Measurements from ENCODE around the gene C1orf74.

DNA sequence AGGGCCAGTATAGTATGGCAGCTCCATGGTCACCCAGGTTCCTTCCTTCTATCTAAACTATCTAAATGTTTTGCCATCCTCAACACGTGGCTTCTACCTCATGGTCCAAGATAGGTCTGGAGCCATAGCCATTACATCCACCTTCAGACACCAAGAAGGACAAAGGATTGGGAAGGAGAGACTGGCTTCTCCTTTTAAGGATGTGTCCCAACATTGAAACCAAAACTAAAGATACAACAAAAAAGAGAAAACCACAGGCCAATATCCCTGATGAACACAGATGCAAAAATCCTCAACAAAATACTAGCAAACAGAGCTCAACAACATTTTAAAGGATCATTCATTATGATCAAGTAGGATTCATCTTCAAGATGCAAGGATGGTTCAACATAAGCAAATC, 54.9 kb downstream of the C1orf74 start:
- TF ChIP-seq, protein P1, sequence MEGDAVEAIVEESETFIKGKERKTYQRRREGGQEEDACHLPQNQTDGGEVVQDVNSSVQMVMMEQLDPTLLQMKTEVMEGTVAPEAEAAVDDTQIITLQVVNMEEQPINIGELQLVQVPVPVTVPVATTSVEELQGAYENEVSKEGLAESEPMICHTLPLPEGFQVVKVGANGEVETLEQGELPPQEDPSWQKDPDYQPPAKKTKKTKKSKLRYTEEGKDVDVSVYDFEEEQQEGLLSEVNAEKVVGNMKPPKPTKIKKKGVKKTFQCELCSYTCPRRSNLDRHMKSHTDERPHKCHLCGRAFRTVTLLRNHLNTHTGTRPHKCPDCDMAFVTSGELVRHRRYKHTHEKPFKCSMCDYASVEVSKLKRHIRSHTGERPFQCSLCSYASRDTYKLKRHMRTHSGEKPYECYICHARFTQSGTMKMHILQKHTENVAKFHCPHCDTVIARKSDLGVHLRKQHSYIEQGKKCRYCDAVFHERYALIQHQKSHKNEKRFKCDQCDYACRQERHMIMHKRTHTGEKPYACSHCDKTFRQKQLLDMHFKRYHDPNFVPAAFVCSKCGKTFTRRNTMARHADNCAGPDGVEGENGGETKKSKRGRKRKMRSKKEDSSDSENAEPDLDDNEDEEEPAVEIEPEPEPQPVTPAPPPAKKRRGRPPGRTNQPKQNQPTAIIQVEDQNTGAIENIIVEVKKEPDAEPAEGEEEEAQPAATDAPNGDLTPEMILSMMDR (IDR thresholded peaks at IDR 0.05) = no peak
- no peak for TF ChIP-seq POLR2A (IDR thresholded peaks at IDR 0.05)

Data from thyroid gland (tissue), 4 donors.